Sigmoid colon (tissue), 7 donors: ENCODE data around the gene CFAP161. TPM values are rescaled to one million over a fixed set of nuclear protein-coding genes. Genes with fewer than 3 reads are reported as not detected.

ENCODE experiments used
- DNase-seq: peaks from one replicate; pipeline ENCODE4 v3.0.0-alpha.2; 2019
- H3K27ac ChIP-seq, 4 donors: fragments of 200-600 bp; sonication (generic); one replicate each; pipeline ENCODE4 v1.5.1; 2016 to 2019; ENCODE audit warnings: mild to moderate bottlenecking in 1 of 4
- H3K27me3 ChIP-seq, 3 donors: fragments of 200-600 bp; sonication (generic); one replicate each; pipeline ENCODE4 v1.5.1; 2019; ENCODE audit warnings: mild to moderate bottlenecking in 1 of 3
- H3K36me3 ChIP-seq, 4 donors: fragments of 200-600 bp; sonication (generic); one replicate each; pipeline ENCODE4 v1.5.1; 2016 to 2019
- H3K4me1 ChIP-seq, 4 donors: fragments of 200-600 bp; sonication (generic); one replicate each; pipeline ENCODE4 v1.5.1; 2017 to 2019
- H3K4me3 ChIP-seq, 4 donors: fragments of 200-600 bp; sonication (generic); one replicate each; pipeline ENCODE4 v1.5.1; 2017 to 2019; ENCODE audit warnings: mild to moderate bottlenecking in 2 of 4, moderate library complexity in 1 of 4
- H3K9me3 ChIP-seq, 4 donors: fragments of 200-600 bp in 3 of 4; sonication (generic) in 3 of 4; one replicate each; pipeline versions ENCODE4 v1.5.1 to v1.6.1; 2013 to 2019
- CTCF ChIP-seq, 4 experiments: fragments of 450-650 bp in 3 of 4; fragments of 200-600 bp in 1 of 4; IDR thresholded peaks; one replicate each; pipeline ENCODE4 v1.5.1; 2016 to 2019; ENCODE audit warnings: antibody characterized with exemption in 4 of 4, mild to moderate bottlenecking in 3 of 4, moderate library complexity in 2 of 4
- EP300 ChIP-seq, 4 donors: sonication (generic); formaldehyde crosslinking; IDR thresholded peaks; one replicate each; pipeline ENCODE4 v1.6.1; 2017; ENCODE audit warnings: antibody characterized with exemption in 4 of 4
- POLR2A ChIP-seq, 2 donors: fragments of 450-650 bp; IDR thresholded peaks; one replicate each; pipeline ENCODE4 v1.6.1; 2016; ENCODE audit warnings: antibody characterized with exemption in 2 of 2, mild to moderate bottlenecking in 2 of 2, moderate library complexity in 2 of 2
- POLR2AphosphoS5 ChIP-seq, 4 donors: sonication (generic); formaldehyde crosslinking; IDR thresholded peaks; one replicate each; pipeline ENCODE4 v1.6.1; 2017; ENCODE audit warnings: antibody characterized with exemption in 4 of 4
- WGBS, 2 donors: extraction: QIAGEN DNeasy Blood & Tissue Kit; methylation state at CpG; one replicate each; pipeline ENCODE4 v1.1.7; 2013; 5-methylcytosine and 5-hydroxymethylcytosine counted together
- intact Hi-C: fragments of 100-400 bp; cut with DNase I; formaldehyde crosslinking; loops from one replicate; pipeline ENCODE4 v1.15.1; 2023
- polyA plus RNA-seq, 3 donors: library from polyadenylated mRNA; stranded (reverse); fragments of 200-250 nt; gene quantifications; one replicate each; pipeline ENCODE4 v1.2.3, GENCODE V29; 2013
- total RNA-seq, 4 donors: library from RNA; depleted of rRNA; stranded (reverse); fragments of >200 nt; gene quantifications; one replicate each; pipeline ENCODE4 v1.1.0, GENCODE V29; 2016
- donor health status: healthy with polysubstance abuse.
- donor health status: Bipolar disorder and iron deficiency.
- donor health status: healthy.

The CFAP161 gene
- total and polyA plus RNA-seq, 7 donors, result 2.1 TPM; not detected in 6

- intact Hi-C loops, result no loop called here
- Histone ChIP-seq H3K36me3 (no peaks in the 10 kb centered on the region), H3K27ac (no peak overlapping the region), H3K27me3 (peaks cover 0 to 3% (median 0%) of the 10 kb centered on the region in 3 donors), H3K4me1 (no peaks in the 10 kb centered on the region), H3K4me3 (no peak overlapping the region), H3K9me3 (no peaks in the 10 kb centered on the region)
- 55 to 77% methylated on average over 1 of the region's 1 CpG for WGBS, 2 donors
- TF ChIP-seq CTCF (IDR thresholded peaks at IDR 0.05), result no peak
- no peak for TF ChIP-seq EP300 (IDR thresholded peaks at IDR 0.05)
- TF ChIP-seq POLR2A (IDR thresholded peaks at IDR 0.05), result no peak
- no peak for TF ChIP-seq POLR2AphosphoS5 (IDR thresholded peaks at IDR 0.05)
- no peak for DNase-seq
Observed at GRCh38 chr15:81146466-81146865, 12.4 kb downstream of the CFAP161 start.

- Histone ChIP-seq H3K27ac (no peak overlapping the region), H3K4me1 (no peaks in the 10 kb centered on the region), H3K9me3 (no peaks in the 10 kb centered on the region), H3K36me3 (no peaks in the 10 kb centered on the region), H3K4me3 (no peak overlapping the region), H3K27me3 (peaks cover 0 to 3% (median 0%) of the 10 kb centered on the region in 3 donors)
- 38 to 71% methylated on average over 7 of the region's 7 CpGs for WGBS, 2 donors
- TF ChIP-seq POLR2AphosphoS5 (IDR thresholded peaks at IDR 0.05) (no peak), CTCF (IDR thresholded peaks at IDR 0.05) (no peak), EP300 (IDR thresholded peaks at IDR 0.05) (no peak), POLR2A (IDR thresholded peaks at IDR 0.05) (no peak)
- no peak for DNase-seq
- intact Hi-C loops, result no loop called here
Observed at GRCh38 chr15:81151389-81151788, 17.3 kb downstream of the CFAP161 start.

GRCh38 chr15:81152339-81152738 lies 18.3 kb downstream of the CFAP161 start:
- no peak for DNase-seq
- no peaks in the 10 kb centered on the region for H3K36me3 ChIP-seq
- H3K9me3 ChIP-seq, result no peaks in the 10 kb centered on the region
- TF ChIP-seq CTCF (IDR thresholded peaks at IDR 0.05) (no peak), POLR2A (IDR thresholded peaks at IDR 0.05) (no peak), POLR2AphosphoS5 (IDR thresholded peaks at IDR 0.05) (no peak), EP300 (IDR thresholded peaks at IDR 0.05) (no peak)
- peaks cover 0 to 6% (median 2%) of the 10 kb centered on the region in 4 donors for H3K4me1 ChIP-seq
- H3K4me3 ChIP-seq, result no peak overlapping the region
- intact Hi-C loops, result no loop called here
- no peaks in the 10 kb centered on the region for H3K27me3 ChIP-seq
- 74 to 92% methylated on average over 4 of the region's 4 CpGs for WGBS, 2 donors
- H3K27ac ChIP-seq, result no peak overlapping the region

- no peak for DNase-seq
- 84 to 90% methylated on average over 4 of the region's 4 CpGs for WGBS, 2 donors
- intact Hi-C loops, result no loop called here
Observed at GRCh38 chr15:81152799-81153198, 18.7 kb downstream of the CFAP161 start.

GRCh38 chr15:81155375-81156218 lies 21.5 kb downstream of the CFAP161 start:
- H3K4me1 ChIP-seq, result peaks cover 0 to 17% (median 12%) of the 10 kb centered on the region in 4 donors
- no peak overlapping the region for H3K4me3 ChIP-seq
- peak; percentile 78 for DNase-seq
- no peaks in the 10 kb centered on the region for H3K9me3 ChIP-seq
- H3K36me3 ChIP-seq, result no peaks in the 10 kb centered on the region
- WGBS, 2 donors, result 48 to 56% methylated on average over 10 of the region's 10 CpGs
- intact Hi-C loops, result loop anchor here (2.0 kb wide), 1 partner anchor 109 kb away; no protein-coding TSS in a partner anchor
- TF ChIP-seq POLR2AphosphoS5 (IDR thresholded peaks at IDR 0.05), result peak in 3 of 4 donors; percentile 15 to 25 (median 15)
- no peak for TF ChIP-seq EP300 (IDR thresholded peaks at IDR 0.05)
- TF ChIP-seq CTCF (IDR thresholded peaks at IDR 0.05), result peak; percentile 16 to 45 (median 36)
- no peak for TF ChIP-seq POLR2A (IDR thresholded peaks at IDR 0.05)
- peak overlapping the region in 1 of 4 donors; percentile 1 for H3K27ac ChIP-seq
- H3K27me3 ChIP-seq, result no peaks in the 10 kb centered on the region

More at GRCh38 chr15:81152799-81153198, 18.7 kb downstream of the CFAP161 start:
- no peaks in the 10 kb centered on the region for H3K9me3 ChIP-seq
- H3K27ac ChIP-seq, result no peak overlapping the region
- no peaks in the 10 kb centered on the region for H3K27me3 ChIP-seq
- no peaks in the 10 kb centered on the region for H3K36me3 ChIP-seq
- no peak for TF ChIP-seq EP300 (IDR thresholded peaks at IDR 0.05)
- TF ChIP-seq POLR2A (IDR thresholded peaks at IDR 0.05), result no peak
- TF ChIP-seq POLR2AphosphoS5 (IDR thresholded peaks at IDR 0.05), result no peak
- no peak overlapping the region for H3K4me3 ChIP-seq
- peaks cover 0 to 10% (median 7%) of the 10 kb centered on the region in 4 donors for H3K4me1 ChIP-seq
